Measurements from ENCODE around the gene CLSTN2. TPM values are rescaled to one million over a fixed set of nuclear protein-coding genes. Genes with fewer than 3 reads are reported as not detected.
A peak's percentile ranks its signal among the peaks of the same experiment; 100 is the strongest.

Gene CLSTN2
- total RNA-seq, 1 experiment from 2014 or later = not detected

- POLR2A ChIA-PET (ENCODE audit: unreplicated experiment) = no interaction called here
- no peak for DNase-seq
Measured at GRCh38 chr3:140545756-140546155, 610.8 kb downstream of the CLSTN2 start.

GRCh38 chr3:140546649-140547048 is 611.7 kb downstream of the CLSTN2 start:
- TF ChIP-seq CTCF (conservative IDR thresholded peaks at IDR 0.05; ENCODE audit: low read depth, low read length) = no peak
- TF ChIP-seq EZH2phosphoT487 (IDR thresholded peaks at IDR 0.05; ENCODE audit: borderline replicate concordance, low read length) = no peak
- no peak for TF ChIP-seq EZH2 (IDR thresholded peaks at IDR 0.05; ENCODE audit: low read length, unreplicated experiment)
- H3F3A ChIP-seq (ENCODE audit: low read length, unreplicated experiment) = no peaks in the 10 kb centered on the region
- ATAC-seq (no peak), DNase-seq (peak; percentile 9)
- no peak overlapping the region for H3K4me3 ChIP-seq (ENCODE audit: low read length)
- intact Hi-C loops (cut with micrococcal nuclease) = no loop called here
- no TSS peak for BruUV-seq (replicated peaks)
- CTCF ChIA-PET = no interaction called here
- H3K4me1 ChIP-seq (ENCODE audit: insufficient read depth, low read length) = peaks cover 1% of the 10 kb centered on the region; the same call in 1 of the 2 replicates
- H3K4me2 ChIP-seq (ENCODE audit: low read length) = no peak overlapping the region
- no peaks in the 10 kb centered on the region for H4K20me1 ChIP-seq (ENCODE audit: low read length)
- no peaks in the 10 kb centered on the region for H3K27me3 ChIP-seq (ENCODE audit: low read length)
- no peak overlapping the region for H3K9ac ChIP-seq (ENCODE audit: low read length)
- POLR2A ChIA-PET (ENCODE audit: unreplicated experiment) = no interaction called here
- no peak overlapping the region for H3K27ac ChIP-seq (ENCODE audit: low read length)
- no peaks in the 10 kb centered on the region for H3K9me2 ChIP-seq (replicated peaks; ENCODE audit: low read length)
- no peak overlapping the region for H2AFZ ChIP-seq (ENCODE audit: low read length)
- H3K79me2 ChIP-seq (ENCODE audit: low read length) = no peaks in the 10 kb centered on the region
- H3K9me3 ChIP-seq (ENCODE audit: low read length) = no peaks in the 10 kb centered on the region
- H3K36me3 ChIP-seq (ENCODE audit: low read depth, low read length) = no peaks in the 10 kb centered on the region

More at GRCh38 chr3:140545756-140546155, 610.8 kb downstream of the CLSTN2 start:
- TF ChIP-seq CTCF (conservative IDR thresholded peaks at IDR 0.05; ENCODE audit: low read depth, low read length) = no peak
- TF ChIP-seq EZH2phosphoT487 (IDR thresholded peaks at IDR 0.05; ENCODE audit: borderline replicate concordance, low read length) = no peak
- no peak for TF ChIP-seq EZH2 (IDR thresholded peaks at IDR 0.05; ENCODE audit: low read length, unreplicated experiment)
- Histone ChIP-seq H3F3A (ENCODE audit: low read length, unreplicated experiment) (no peaks in the 10 kb centered on the region), H3K4me1 (ENCODE audit: insufficient read depth, low read length) (peaks cover 3% of the 10 kb centered on the region; the same call in 1 of the 2 replicates), H3K9me3 (ENCODE audit: low read length) (no peaks in the 10 kb centered on the region), H3K36me3 (ENCODE audit: low read depth, low read length) (no peaks in the 10 kb centered on the region), H3K9me2 (replicated peaks; ENCODE audit: low read length) (no peaks in the 10 kb centered on the region), H4K20me1 (ENCODE audit: low read length) (no peaks in the 10 kb centered on the region), H3K27ac (ENCODE audit: low read length) (no peak overlapping the region), H3K27me3 (ENCODE audit: low read length) (no peaks in the 10 kb centered on the region), H3K4me3 (ENCODE audit: low read length) (no peak overlapping the region), H3K9ac (ENCODE audit: low read length) (no peak overlapping the region), H3K4me2 (ENCODE audit: low read length) (no peak overlapping the region), H3K79me2 (ENCODE audit: low read length) (no peaks in the 10 kb centered on the region), H2AFZ (ENCODE audit: low read length) (no peak overlapping the region)
- intact Hi-C loops (cut with micrococcal nuclease) = no loop called here
- CTCF ChIA-PET = no interaction called here
- no peak for ATAC-seq
- BruUV-seq (replicated peaks) = no TSS peak

GRCh38 chr3:140552403-140552802 is 617.4 kb downstream of the CLSTN2 start:
- Histone ChIP-seq H3F3A (ENCODE audit: low read length, unreplicated experiment) (no peaks in the 10 kb centered on the region), H3K4me1 (ENCODE audit: insufficient read depth, low read length) (no peaks in the 10 kb centered on the region), H3K27ac (ENCODE audit: low read length) (no peak overlapping the region), H3K27me3 (ENCODE audit: low read length) (peaks cover 6% of the 10 kb centered on the region; the same call in 1 of the 2 replicates), H4K20me1 (ENCODE audit: low read length) (no peaks in the 10 kb centered on the region), H3K36me3 (ENCODE audit: low read depth, low read length) (no peaks in the 10 kb centered on the region), H3K79me2 (ENCODE audit: low read length) (no peaks in the 10 kb centered on the region), H3K4me3 (ENCODE audit: low read length) (no peak overlapping the region), H2AFZ (ENCODE audit: low read length) (no peak overlapping the region), H3K9me3 (ENCODE audit: low read length) (no peaks in the 10 kb centered on the region), H3K9me2 (replicated peaks; ENCODE audit: low read length) (no peaks in the 10 kb centered on the region), H3K4me2 (ENCODE audit: low read length) (no peak overlapping the region), H3K9ac (ENCODE audit: low read length) (no peak overlapping the region)
- no peak for TF ChIP-seq EZH2 (IDR thresholded peaks at IDR 0.05; ENCODE audit: low read length, unreplicated experiment)
- TF ChIP-seq CTCF (conservative IDR thresholded peaks at IDR 0.05; ENCODE audit: low read depth, low read length) = 0 out of 2 replicates have a peak, but pooled peaks have one; percentile 9
- TF ChIP-seq EZH2phosphoT487 (IDR thresholded peaks at IDR 0.05; ENCODE audit: borderline replicate concordance, low read length) = no peak
- POLR2A ChIA-PET (ENCODE audit: unreplicated experiment) = no interaction called here
- BruUV-seq (replicated peaks) = no TSS peak
- DNase-seq (no peak), ATAC-seq (no peak)
- intact Hi-C loops (cut with micrococcal nuclease) = no loop called here
- CTCF ChIA-PET = no interaction called here

All from PC-3 (cell line).